Keratinocyte (primary cell): ENCODE data around the gene PSME4.

Experiments used
- CTCF ChIP-seq, 3 experiments: IDR thresholded peaks in 1 of 3; conservative IDR thresholded peaks in 1 of 3; optimal IDR thresholded peaks in 1 of 3; 2 replicates in 2 of 3; 3 replicates in 1 of 3; pipeline versions ENCODE3 to v1.5.1; 2011; ENCODE audit warnings: low read length in 3 of 3, mild to moderate bottlenecking in 3 of 3, moderate library complexity in 2 of 3, control low read depth in 1 of 3, inconsistent platforms in 1 of 3; ENCODE audit not compliant: insufficient read depth in 2 of 3; ENCODE audit errors: extremely low read depth in 1 of 3
- EZH2 ChIP-seq: IDR thresholded peaks from one replicate; pipeline ENCODE4 v1.6.1; 2012; ENCODE audit warnings: inconsistent platforms, mild to moderate bottlenecking, low read length, moderate library complexity

GRCh38 chr2:53874401-53874950 lies 96.3 kb downstream of the PSME4 start:
- TF ChIP-seq CTCF (optimal IDR thresholded peaks at IDR 0.05 in 1 of 3, IDR thresholded peaks at IDR 0.05 in 1 of 3, conservative IDR thresholded peaks at IDR 0.05 in 1 of 3; ENCODE audit: extremely low read depth in 1 of 3, insufficient read depth in 2 of 3, low read length in 3 of 3) = no peak
- TF ChIP-seq EZH2 = no peak
